ENCODE measurements around the gene APOBEC3A.
"Not testable (repeated sequence)": the region's sequence is repeated elsewhere in the genome, so short reads cannot be mapped to it uniquely, and the experiment has no call there.

The APOBEC3A gene

DNA sequence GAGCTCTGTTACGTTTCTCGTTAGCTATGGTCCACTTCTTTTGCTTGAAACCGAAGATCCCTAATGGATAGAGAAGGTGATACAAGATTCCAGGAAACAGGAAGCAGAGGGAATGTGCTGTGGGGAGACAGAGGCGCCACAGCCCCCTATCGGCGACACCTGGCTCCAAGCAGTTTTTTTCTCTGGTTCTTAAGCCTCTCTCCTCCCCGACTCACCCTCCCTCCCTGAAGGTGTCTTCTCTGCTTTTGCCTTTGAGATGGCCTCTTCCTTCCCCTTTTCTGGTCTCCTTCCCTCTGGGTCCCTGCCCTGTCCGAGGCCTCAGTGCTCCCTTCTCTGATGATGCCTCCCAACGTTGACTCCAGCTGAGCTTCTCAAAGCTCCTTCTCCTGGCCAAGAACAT lies 14.2 kb upstream of the APOBEC3A start:
- no peak for DNase-seq (ENCODE audit: low spot score)

DNA sequence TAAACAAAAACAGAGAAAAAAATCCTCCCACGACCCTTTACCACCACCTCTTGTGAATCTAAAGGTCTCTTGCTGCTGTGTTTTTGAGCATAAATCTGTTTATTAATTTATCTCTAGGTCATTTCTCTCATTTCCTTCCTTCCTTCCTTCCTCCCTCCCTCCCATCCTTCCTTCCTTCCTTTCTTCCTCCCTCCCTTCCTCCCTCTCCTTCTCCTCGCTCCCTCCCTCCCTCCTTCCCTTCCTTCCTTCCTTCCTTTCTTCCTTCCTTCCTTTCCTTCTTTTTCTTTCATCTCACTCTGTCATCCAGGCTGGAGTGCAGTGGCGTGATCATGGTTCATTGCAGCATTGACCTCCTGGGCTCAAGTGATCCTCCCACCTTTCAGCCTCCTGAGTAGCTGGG lies 13.5 kb upstream of the APOBEC3A start:
- no peak for DNase-seq (ENCODE audit: low spot score)

DNA sequence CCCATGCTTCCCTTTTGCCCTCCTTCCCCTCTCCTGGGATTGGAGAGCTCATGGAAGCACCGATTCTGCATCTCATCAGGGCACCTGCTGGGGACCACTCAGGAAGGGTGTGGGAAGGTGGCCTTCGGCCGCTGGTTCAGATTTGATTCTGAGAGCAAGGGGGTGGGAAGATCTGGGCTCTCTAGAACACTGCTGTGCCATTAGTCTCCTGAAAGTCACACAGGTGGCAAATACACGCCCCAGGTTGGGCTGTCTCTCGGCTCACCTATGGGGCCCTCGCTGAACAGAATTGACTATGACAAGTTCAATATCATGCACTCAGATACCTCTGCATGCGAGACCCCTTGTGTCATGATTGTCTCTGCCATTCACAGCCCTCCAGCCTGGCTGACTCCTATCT lies 12.8 kb upstream of the APOBEC3A start:
- no peak for DNase-seq (ENCODE audit: low spot score)

DNA sequence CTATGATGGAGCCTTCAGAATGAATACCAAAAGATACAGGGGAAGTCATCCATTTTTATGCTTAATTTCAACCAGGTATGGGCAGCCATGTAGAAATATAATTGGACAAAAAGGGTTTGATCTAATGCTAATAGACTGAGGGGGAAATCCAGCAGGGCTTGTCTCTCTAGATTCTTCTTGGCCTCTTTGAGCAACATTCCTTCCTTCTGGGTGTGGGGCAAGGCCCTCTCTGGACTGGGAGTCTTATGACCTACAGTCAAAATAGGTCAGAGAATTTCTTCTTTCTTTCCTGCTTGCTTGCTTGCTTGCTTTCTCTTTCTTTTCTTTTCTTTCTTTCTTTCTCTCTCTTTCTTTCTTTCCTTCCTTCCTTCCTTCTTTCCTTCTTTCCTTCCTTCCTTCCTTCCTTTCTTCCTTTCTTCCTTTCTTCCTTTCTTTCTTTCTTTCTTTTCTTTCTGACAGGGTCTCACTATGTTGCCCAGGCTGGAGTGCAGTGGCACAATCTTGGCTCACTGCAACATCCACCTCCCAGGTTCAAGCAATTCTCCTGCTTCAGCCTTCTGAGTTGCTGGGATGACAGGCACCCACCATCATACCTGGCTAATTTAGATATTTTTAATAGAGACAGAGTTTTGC lies 11.6 kb upstream of the APOBEC3A start:
- DNase-seq (ENCODE audit: low spot score), result not testable (repeated sequence)

DNA sequence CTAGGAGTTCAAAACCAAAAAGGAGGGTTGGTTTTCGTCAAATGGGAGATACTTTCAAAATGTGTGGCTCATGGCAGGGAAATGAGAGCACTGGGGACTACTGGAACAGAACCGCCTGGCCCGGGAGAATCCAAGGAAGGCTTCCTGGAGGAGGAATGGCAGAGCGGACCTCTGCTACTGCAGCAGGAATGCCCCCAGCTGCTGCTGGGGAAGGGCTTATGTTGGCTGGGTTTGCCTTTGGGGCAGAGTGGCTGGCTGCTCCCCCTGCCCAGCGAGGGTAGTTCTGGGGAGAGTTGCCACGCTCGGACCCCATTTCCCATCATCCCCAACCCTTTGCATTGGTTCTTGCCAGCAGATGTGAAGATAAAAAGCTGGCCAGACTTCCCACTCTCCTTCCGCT lies 10.6 kb upstream of the APOBEC3A start:
- no peak for DNase-seq (ENCODE audit: low spot score)

DNA sequence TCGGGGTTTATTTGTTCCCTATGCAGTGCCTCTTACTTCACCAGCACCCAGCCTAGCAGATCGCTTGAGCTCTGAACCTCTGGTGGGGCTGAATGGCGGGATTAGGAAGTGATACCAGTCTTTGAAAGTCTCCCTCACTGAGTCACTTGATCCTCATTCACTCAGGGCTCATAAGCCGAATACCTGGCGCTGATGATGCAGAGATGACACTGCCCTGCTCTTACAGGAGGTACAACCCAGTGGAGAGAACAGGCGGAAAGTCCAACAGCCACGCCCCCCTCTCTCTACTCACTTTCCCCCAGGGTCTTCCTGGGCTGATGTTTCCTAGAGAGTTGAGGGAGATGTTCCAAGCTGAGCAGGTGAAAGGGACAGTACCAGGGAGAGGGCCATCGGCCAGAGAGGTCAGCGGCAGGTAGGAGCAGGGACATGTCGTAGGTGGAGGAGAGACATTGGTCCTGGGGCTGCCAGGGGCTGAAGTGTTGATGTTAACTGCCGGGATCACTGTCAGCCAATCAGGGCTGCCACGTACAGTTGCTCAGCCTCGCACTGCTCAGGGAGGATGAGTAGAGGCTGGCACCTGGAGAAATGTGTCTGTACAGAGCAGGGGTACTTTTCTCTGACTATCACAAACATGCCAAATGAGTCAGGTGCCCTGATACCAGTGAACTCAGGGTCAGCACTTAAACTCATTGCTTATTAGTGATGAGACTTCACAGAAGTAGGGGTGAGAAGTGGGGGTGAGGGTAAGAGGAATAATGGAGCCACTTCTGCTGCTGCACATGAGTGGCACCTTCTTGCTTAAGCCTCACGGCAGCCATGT lies 9.9 kb upstream of the APOBEC3A start:
- DNase-seq (ENCODE audit: low spot score), result no peak

DNA sequence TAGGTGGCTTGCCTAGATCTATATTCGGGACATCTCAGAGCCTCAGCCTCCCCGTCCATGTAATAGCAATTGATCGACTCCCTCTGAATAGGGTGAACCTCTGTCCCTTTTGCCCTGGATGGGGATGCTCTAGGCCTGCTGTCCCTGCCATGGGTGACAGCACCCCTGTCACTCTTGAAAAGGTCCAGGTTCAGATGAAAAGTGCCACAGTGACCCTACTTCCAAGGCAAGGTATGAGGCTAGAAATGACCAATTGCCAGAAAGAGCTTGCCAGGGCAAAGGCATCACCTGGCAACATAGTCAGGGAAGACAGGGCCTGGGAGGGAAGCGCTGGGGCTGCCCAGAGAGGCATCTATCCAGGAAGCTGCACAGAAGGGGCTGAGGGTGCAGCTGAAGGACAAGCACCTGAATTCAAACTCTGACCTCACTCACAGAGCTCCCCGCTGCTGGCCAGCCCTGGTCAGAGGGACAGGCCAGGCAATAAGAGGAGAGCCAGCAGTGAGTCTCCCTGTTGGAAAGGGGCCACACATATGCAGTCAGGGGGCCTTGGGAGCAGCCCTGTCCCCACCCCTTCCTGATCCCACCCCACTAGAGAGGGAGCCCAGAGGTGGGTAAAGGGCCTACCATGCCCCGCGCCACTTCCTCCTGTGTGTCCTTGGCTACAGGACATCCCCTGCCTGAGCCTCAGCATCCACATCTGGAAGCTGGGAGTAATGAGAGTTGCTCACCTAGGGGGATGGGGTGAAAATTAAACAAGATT lies 9.0 kb upstream of the APOBEC3A start:
- no peak for DNase-seq (ENCODE audit: low spot score)

DNA sequence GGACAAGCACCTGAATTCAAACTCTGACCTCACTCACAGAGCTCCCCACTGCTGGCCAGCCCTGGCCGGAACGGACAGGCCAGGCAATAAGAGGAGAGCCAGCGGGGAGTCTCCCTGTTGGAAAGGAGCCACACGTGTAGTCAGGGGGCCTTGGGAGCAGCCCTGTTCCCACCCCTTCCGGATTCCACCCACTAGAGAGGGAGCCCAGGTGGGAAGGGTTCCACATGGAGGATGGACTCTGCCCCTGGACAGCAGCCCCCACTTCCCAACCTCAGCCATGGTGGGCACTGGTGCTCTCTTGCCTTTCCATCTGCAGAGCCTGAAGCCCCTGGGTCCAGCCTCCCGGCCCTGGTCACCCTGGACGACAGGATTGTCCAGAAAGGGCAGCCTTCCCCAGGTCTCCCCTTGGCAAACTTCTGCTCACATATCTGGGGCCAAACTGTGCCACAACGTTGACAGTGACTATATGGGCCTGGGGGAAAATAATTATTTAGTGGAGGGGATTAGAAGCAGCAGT lies 7.5 kb upstream of the APOBEC3A start:
- DNase-seq (ENCODE audit: low spot score), result no peak

GRCh38 chr22:38950527-38951295 lies 6.7 kb upstream of the APOBEC3A start:
- DNase-seq (ENCODE audit: low spot score), result no peak

- no peak for DNase-seq (ENCODE audit: low spot score)
Measured at GRCh38 chr22:38951734-38952133, 5.7 kb upstream of the APOBEC3A start.

DNA sequence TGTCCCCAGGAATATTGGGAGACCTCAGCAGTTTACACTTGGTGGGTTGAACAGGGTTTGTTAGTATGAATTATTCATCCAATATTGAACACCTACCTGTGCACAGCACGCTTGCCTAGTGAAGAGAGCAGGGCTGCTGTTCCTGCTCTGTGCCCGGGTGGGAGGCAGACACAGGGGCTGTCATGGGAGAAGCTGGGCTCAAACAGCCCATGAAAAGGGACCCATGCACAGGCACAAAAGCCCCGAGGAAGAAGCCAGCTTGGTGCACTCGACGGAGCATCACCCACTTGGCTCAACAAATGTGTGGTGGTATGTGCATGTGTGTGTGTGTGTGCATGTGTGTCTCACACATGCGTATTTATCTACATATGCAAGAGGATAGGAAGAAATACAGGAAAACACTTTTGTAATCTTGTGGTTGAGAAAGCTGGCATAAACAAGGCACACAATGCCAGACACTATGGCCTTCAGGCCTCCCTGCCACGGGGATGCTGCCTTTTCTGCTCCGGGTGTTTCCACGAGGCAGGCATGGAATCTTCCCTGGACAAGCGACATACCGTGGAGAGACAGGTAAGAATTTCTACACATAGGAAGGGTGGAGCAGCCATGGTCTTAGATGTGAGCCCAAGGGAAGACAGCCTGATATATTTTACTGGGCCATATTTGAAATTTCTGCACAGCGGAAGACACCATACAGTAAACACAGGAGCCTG lies 5.0 kb upstream of the APOBEC3A start:
- no peak for DNase-seq (ENCODE audit: low spot score)

- DNase-seq (ENCODE audit: low spot score), result no peak
Measured at GRCh38 chr22:38953091-38953490, 4.3 kb upstream of the APOBEC3A start.

- DNase-seq (ENCODE audit: low spot score), result no peak
Measured at GRCh38 chr22:38953577-38954413, 3.6 kb upstream of the APOBEC3A start.

DNA sequence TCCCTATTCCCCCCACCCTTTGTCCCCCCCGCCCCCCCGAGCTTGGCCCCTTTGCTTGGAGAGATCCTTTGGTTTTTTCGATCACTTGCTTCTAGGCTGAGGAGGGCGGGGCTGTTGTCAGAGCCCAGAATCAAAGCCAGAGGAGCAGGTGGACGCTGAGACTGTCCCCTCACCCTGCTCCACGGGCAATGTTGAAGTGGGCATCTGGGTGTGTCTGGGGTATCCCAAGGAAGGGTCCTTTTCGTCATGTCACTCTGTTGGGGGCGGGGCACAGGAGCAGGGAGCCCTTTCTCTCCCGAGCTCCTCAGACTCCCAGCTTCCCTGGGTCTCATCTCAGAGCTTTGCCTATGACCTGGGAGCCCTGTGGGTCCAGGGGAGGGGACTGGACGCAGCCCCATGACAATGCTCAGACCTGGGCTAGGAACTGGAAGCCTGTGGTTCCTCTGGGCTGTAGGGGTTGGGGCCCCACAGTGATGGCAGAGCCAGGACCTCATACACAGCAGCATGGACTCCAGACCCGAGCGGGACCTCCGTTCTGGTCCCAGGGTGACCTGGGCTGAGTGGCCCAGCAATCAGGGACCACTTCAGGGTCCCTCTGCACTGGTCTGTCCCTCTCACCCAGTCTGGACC lies 2.9 kb upstream of the APOBEC3A start:
- no peak for DNase-seq (ENCODE audit: low spot score)

GRCh38 chr22:38955250-38955905 lies 2.0 kb upstream of the APOBEC3A start:
- no peak for DNase-seq (ENCODE audit: low spot score)

DNA sequence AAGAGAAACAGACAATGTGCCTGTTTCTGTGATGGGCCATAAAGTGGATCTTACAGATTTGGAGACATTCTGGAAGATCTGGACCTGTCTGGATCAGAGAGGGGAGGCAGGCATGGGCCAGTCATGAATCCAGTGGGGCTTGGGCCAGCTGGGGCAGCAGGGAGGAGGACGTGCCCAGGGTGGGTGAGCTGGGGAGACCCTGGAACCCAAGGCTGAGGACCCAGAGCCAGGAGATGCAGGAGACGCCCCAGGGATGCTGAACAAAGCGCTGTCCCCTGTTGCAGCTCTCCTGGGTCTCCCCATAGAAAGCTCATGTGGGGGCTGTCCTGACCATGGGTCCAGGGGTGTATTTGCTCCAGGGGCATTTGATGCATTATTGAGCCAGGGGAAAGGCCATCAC lies 1.5 kb upstream of the APOBEC3A start:
- DNase-seq (ENCODE audit: low spot score), result no peak

DNA sequence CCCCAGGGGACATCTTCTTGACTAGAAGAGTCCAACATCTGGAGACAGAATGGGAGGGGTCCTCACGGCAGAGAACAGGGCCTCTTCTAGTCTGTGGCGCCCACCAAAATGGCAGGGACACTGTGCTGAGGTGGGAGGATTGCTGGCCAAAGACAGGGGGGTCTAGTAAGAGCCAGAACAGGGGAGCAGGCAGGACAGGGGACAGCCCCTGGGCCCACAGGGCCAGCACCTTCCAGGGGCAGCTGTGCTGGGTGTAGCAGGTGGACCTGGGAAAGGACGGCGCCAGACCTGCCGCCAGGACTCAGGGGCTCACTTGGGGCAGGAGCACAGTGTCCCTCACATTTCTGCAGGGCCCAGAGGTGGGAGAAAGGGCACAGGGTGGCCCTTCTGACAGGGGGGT lies 858 bp upstream of the APOBEC3A start:
- DNase-seq (ENCODE audit: low spot score), result no peak

- DNase-seq (ENCODE audit: low spot score), result no peak
Measured at GRCh38 chr22:38957808-38958650, 620 bp downstream of the APOBEC3A start.

DNA sequence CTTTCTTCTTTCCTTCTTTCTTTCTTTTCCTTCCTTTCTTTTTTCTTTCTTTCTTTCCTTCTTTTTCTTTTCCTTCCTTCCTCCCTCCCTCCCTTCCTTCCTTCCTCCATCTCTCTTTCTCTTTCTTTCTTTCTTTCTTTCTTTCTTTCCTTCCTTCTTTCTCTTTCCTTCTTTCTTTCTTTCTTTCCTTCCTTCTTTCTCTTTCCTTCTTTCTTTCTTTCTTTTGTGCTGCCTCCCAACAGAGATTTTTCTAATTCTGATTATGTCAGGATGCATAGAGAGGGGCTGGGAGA lies 1.2 kb downstream of the APOBEC3A start:
- DNase-seq (ENCODE audit: low spot score), result not testable (repeated sequence)

Measured in COLO829 (cell line).